ENCODE measurements around the gene FAAH2.
"Not testable (repeated sequence)": the region's sequence is repeated elsewhere in the genome, so short reads cannot be mapped to it uniquely, and the experiment has no call there.

Gene FAAH2, protein sequence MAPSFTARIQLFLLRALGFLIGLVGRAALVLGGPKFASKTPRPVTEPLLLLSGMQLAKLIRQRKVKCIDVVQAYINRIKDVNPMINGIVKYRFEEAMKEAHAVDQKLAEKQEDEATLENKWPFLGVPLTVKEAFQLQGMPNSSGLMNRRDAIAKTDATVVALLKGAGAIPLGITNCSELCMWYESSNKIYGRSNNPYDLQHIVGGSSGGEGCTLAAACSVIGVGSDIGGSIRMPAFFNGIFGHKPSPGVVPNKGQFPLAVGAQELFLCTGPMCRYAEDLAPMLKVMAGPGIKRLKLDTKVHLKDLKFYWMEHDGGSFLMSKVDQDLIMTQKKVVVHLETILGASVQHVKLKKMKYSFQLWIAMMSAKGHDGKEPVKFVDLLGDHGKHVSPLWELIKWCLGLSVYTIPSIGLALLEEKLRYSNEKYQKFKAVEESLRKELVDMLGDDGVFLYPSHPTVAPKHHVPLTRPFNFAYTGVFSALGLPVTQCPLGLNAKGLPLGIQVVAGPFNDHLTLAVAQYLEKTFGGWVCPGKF

DNA sequence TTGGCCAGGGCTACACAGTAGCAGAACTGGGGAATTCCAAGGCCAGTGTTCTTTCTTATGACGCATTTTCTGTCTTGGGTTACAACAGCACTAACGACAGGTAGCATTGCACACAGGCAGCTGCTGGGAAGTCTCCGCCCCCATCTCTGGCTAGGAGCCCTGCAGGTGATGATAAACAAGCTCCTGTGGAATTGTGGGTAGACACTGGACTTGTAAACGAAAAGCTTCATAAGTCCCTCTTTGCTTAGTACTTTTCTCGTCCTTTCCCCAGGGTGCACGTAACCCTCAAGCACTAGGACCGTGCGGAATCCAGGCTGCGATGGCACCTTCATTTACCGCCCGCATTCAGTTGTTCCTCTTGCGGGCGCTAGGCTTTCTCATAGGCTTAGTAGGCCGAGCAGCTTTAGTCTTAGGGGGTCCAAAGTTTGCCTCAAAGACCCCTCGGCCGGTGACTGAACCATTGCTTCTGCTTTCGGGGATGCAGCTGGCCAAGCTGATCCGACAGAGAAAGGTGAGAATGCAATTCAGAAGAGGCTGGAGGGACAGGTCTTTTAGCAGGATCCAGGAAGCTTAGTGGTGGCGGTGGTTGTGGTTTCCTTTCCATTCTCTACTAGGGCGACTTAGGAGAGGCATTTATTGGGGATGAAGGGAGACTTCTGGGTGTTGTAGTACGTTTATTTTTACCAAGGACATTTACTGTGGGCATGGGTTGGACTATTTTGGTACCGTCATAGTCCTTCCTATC is at the start of gene FAAH2:
Gene FAAH2, plus strand, starts transcription at position 200 of the 745 bp plus-strand sequence. Its CDS starts 120 bp downstream, at position 320.
- DNase-seq (peak; percentile 43 to 79), ATAC-seq (peak; percentile 94)
- Mint-ChIP-seq H3K27me3 (no peaks in the 10 kb centered on the region), H3K4me1 (peaks cover 16% of the 10 kb centered on the region), H3K9me3 (peaks cover 0 to 7% of the 10 kb centered on the region in 2 donors), H3K4me3 (peak within 1 kb of the TSS; percentile 86 to 98), H3K27ac (peak within 1 kb of the TSS; percentile 79 to 95)

DNA sequence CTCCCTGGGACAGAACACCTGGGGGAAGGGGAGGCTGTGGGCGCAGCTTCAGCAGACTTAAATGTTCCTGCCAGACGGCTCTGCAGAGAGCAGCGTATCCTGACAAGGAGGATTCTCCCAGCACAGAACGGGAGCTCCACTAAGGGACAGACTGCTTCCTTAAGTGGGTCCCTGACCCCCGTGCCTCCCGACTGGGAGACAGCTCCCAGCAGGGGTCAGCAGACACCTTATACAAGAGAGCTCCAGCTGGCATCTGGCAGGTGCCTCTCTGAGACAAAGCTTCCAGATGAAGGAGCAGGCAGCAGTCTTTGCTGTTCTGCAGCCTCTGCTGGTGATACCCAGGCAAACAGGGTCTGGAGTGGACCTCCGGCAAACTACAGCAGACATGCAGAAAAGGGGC is 44.5 kb upstream of the FAAH2 start:
- H3K27ac Mint-ChIP-seq = no peak overlapping the region
- DNase-seq (no peak), ATAC-seq (no peak)
- H3K4me3 Mint-ChIP-seq = no peak overlapping the region
- peaks cover 24 to 26% of the 10 kb centered on the region in 2 donors for H3K9me3 Mint-ChIP-seq
- no peaks in the 10 kb centered on the region for H3K4me1 Mint-ChIP-seq
- no peaks in the 10 kb centered on the region for H3K27me3 Mint-ChIP-seq

DNA sequence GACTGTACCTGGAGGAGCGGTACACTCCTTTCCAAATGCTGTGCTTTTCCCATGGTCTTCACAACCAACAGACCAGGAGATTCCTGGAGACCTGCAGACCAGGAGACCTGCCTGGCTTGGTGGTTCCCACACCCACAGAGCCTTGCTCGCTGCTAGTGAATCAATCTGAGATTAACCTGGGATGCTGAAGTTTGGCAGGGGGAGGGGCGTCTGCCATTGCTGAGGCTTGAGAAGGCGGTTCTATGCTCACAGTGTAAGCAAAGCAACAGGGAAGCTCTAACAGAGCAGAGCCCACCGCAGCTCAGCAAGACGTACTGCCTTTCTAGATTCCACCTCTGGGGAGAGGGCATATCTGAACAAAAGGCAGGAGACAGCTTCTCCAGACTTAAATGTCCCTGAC is 34.5 kb upstream of the FAAH2 start:
- H3K4me3 Mint-ChIP-seq = no peak overlapping the region
- no peaks in the 10 kb centered on the region for H3K27me3 Mint-ChIP-seq
- H3K4me1 Mint-ChIP-seq = no peaks in the 10 kb centered on the region
- no peak for DNase-seq
- H3K27ac Mint-ChIP-seq = no peak overlapping the region
- peaks cover 15 to 27% of the 10 kb centered on the region in 2 donors for H3K9me3 Mint-ChIP-seq
- ATAC-seq = no peak

DNA sequence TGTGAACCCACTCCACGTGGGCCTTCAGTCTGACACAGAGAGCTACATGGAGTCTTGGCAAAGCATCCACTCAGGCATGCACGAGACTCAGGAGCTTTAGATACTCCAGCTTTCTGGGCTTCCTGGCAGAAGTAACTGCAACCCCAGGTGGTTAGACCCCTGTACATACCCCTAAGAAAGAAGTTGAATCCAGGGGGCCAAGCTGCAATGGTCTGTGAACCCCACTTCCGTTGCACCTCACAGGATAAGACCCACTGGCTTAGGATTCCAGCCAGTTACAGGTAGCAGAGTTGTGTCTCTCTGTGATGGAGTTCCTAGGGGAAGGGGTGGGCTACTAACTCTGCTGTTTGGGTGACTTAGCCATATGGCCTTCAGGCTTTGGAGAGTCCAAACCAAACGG is 21.4 kb upstream of the FAAH2 start:
- ATAC-seq (no peak), DNase-seq (no peak)
- Mint-ChIP-seq H3K27me3 (no peaks in the 10 kb centered on the region), H3K9me3 (no peaks in the 10 kb centered on the region), H3K4me1 (no peaks in the 10 kb centered on the region), H3K27ac (no peak overlapping the region), H3K4me3 (no peak overlapping the region)

DNA sequence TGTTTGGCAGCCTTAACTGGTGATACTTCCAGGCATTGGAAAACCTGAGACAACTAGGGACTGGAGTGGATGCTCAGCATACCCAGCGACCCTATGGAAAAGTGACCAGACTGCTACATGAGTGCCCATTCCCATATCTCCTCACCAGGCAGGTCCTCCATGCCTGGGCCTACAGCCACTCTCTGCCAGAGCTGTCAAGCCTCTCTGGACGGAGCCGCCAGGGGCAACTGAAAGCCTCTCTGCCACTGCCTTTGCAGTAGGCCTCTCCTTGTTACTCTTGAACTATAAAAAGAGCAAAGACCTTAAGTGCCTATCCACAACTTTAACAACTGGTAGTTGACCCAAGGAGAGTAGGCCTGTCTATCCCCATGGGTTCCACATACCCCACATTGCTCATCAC is 20.2 kb upstream of the FAAH2 start:
- no peak overlapping the region for H3K4me3 Mint-ChIP-seq
- no peaks in the 10 kb centered on the region for H3K9me3 Mint-ChIP-seq
- H3K4me1 Mint-ChIP-seq = no peaks in the 10 kb centered on the region
- DNase-seq (no peak), ATAC-seq (no peak)
- H3K27me3 Mint-ChIP-seq = no peaks in the 10 kb centered on the region
- no peak overlapping the region for H3K27ac Mint-ChIP-seq

DNA sequence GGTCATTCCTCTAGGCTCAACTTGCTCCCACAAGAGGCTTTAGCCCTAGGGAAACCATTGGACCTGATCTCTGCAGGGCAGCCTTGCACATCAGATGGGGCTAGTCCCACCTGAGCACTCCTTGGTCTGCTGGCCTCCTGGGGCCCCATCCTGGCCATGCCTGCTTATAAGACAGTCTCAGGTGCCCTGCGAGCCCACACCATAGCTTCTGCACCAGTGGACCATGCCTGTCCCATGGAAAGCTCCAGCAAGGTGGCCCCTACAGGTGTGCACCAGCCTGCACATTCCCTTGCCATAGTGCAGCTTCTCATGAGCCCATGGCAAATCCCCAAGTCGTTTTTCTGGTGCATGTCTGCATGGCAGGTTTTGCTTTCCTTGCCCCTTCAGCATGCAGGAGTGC is 19.6 kb upstream of the FAAH2 start:
- Mint-ChIP-seq H3K9me3 (no peaks in the 10 kb centered on the region), H3K4me1 (no peaks in the 10 kb centered on the region), H3K4me3 (no peak overlapping the region), H3K27me3 (no peaks in the 10 kb centered on the region), H3K27ac (no peak overlapping the region)
- DNase-seq (no peak), ATAC-seq (no peak)

DNA sequence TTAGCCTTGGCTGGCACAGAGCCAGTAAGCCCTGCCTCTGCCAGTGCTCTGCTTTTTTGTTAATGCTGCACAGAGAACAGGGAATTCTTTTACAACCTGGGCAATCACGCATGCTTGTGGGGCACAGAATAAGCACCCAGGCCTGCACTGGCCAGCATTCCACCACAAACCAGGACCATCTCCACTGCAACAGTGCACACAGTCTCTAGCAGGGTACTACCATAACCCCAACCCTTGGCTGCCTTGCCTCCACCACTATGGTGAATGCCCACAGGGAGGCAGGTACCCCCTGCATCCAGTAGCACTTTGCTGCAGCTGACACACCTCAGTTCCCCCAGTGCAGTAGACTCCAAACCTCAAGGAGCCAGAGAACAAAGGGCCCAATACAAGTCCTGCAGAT is 19.2 kb upstream of the FAAH2 start:
- Mint-ChIP-seq H3K4me1 (no peaks in the 10 kb centered on the region), H3K9me3 (no peaks in the 10 kb centered on the region), H3K4me3 (no peak overlapping the region), H3K27me3 (no peaks in the 10 kb centered on the region), H3K27ac (no peak overlapping the region)
- ATAC-seq (no peak), DNase-seq (no peak)

DNA sequence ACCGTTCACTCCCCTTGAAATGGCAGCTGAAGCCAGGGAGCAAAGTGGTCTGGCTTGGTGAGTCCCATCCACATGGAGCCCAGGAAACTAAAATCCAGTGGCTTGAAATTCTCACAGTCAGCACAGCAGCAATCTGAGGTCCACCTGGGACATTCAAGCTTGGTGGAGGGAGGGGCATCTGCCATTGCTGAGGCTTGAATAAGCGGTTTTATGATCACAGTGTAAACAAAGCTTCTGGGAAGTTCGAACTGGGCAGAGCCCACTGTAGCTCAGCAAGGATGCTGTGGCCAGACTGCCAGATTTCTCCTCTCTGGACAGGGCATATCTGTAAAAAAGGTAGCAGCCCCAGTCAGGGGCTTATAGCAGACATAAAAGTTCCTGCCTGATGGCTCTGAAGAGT is 15.5 kb upstream of the FAAH2 start:
- DNase-seq = no peak

DNA sequence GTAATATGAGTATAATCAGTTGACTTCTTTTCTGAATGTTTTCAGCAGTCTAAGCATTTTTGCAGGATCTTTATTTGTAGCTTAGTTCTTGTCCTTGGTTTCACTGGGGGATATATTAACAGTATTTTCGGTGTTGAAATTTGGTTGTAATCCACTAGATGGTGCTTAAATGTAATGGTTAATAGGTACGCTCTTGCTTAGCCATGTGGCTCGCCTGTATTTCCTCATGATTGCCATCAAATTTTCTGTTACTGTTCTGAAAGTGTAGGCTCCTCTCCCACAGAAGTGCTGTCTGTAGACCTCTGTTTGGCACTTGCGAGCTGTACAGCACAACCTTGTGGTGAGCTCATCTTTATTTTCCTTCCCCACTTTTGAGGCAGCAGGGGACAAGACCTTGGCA is 3.9 kb upstream of the FAAH2 start:
- no peaks in the 10 kb centered on the region for H3K27me3 Mint-ChIP-seq
- H3K4me3 Mint-ChIP-seq = no peak overlapping the region
- H3K9me3 Mint-ChIP-seq = peaks cover 0 to 7% of the 10 kb centered on the region in 2 donors
- DNase-seq = no peak
- no peak overlapping the region for H3K27ac Mint-ChIP-seq
- ATAC-seq = no peak
- H3K4me1 Mint-ChIP-seq = peaks cover 10% of the 10 kb centered on the region

More for the DNA sequence above, 15.5 kb upstream of the FAAH2 start:
- no peak overlapping the region for H3K4me3 Mint-ChIP-seq
- H3K4me1 Mint-ChIP-seq = no peaks in the 10 kb centered on the region
- peaks cover under 1 to 8% of the 10 kb centered on the region in 2 donors for H3K9me3 Mint-ChIP-seq
- no peak overlapping the region for H3K27ac Mint-ChIP-seq
- no peaks in the 10 kb centered on the region for H3K27me3 Mint-ChIP-seq
- no peak for ATAC-seq

DNA sequence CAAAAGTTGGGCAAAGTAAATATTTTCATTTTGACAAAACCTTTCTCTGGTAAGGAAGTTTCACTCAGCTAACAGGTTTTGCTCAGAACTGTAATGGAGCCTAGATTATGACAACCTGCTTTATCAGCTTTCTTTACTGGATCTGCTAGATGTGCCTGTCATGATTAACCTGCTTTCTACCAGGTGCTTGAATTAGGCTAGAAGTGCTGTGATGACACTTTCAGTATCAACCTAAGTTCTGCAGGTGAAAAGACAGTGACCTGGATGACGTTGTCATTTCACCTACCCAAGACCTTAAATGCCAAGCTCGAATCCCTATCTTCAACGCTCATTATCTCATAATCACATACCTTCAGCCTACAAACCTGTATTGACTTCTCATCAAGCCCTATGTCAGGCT is 1.5 kb upstream of the FAAH2 start:
- Mint-ChIP-seq H3K4me1 (peaks cover 16% of the 10 kb centered on the region), H3K27me3 (no peaks in the 10 kb centered on the region), H3K4me3 (no peak overlapping the region), H3K27ac (no peak overlapping the region), H3K9me3 (peaks cover 0 to 7% of the 10 kb centered on the region in 2 donors)
- DNase-seq (no peak), ATAC-seq (no peak)

DNA sequence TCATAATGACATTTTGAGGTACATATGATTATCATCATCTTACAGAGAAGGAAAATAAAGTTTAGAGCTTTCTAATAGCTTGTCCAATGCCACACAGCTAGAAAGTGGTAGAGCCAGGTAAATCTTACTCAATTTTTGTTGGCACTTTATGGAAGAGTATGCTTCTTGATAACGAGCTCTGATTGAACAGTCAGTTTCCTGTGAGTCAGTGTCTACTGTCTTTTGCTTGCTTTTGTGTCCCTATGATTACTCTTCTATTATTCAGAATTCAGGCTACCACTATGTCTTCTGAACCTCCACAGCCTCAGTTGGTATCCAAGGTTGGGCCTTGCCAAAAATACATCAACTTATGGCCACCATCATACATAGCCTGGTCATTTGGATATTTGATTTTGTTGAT is 2.6 kb downstream of the FAAH2 start:
- Mint-ChIP-seq H3K27ac (no peak overlapping the region), H3K4me1 (peaks cover 16% of the 10 kb centered on the region), H3K4me3 (peak overlapping the region in 1 of 2 donors; percentile 53), H3K9me3 (peaks cover 1 to 7% of the 10 kb centered on the region in 2 donors), H3K27me3 (no peaks in the 10 kb centered on the region)
- DNase-seq = no peak
- no peak for ATAC-seq

DNA sequence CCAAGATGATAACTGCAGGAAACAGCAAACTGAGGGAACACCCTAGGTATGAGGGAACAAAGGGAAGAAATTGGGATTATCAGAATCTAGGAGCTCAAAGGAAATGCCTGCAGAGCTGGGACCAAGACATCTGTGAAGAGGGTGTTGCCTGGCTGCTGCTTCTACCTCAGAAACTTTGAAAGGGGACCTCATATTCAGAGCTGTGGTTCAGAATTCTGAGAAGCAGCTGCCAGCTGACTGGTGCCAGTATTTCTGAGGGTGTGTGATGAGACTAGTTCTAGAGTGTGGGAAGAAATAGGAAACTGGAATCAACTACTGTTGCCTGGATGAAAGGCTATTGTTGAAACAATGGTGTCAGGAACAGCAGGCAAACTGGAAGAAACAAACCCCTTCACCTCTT is 8.5 kb downstream of the FAAH2 start:
- Mint-ChIP-seq H3K9me3 (peaks cover 0 to 13% of the 10 kb centered on the region in 2 donors), H3K4me3 (no peak overlapping the region), H3K27ac (peak overlapping the region in 1 of 2 donors; percentile 40), H3K4me1 (peaks cover 4% of the 10 kb centered on the region), H3K27me3 (no peaks in the 10 kb centered on the region)
- no peak for DNase-seq
- no peak for ATAC-seq

DNA sequence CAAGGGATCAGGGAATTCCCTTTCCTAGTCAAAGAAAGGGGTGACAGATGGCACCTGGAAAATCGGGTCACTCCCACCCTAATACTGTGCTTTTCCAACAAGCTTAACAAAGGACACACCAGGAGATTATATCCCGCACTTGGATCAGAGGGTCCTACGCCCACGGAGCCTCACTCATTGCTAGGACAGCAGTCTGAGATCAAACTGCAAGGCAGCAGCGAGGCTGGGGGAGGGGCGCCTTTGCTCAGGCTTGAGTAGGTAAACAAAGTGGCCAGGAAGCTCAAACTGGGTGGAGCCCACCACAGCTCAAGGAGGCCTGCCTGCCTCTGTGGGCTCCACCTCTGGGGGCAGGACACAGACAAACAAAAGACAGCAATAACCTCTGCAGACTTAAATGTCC is 9.2 kb downstream of the FAAH2 start:
- H3K9me3 Mint-ChIP-seq = peaks cover 0 to 13% of the 10 kb centered on the region in 2 donors
- not testable (repeated sequence) for H3K27ac Mint-ChIP-seq, ATAC-seq, DNase-seq, H3K4me1 Mint-ChIP-seq, H3K27me3 Mint-ChIP-seq, H3K4me3 Mint-ChIP-seq

DNA sequence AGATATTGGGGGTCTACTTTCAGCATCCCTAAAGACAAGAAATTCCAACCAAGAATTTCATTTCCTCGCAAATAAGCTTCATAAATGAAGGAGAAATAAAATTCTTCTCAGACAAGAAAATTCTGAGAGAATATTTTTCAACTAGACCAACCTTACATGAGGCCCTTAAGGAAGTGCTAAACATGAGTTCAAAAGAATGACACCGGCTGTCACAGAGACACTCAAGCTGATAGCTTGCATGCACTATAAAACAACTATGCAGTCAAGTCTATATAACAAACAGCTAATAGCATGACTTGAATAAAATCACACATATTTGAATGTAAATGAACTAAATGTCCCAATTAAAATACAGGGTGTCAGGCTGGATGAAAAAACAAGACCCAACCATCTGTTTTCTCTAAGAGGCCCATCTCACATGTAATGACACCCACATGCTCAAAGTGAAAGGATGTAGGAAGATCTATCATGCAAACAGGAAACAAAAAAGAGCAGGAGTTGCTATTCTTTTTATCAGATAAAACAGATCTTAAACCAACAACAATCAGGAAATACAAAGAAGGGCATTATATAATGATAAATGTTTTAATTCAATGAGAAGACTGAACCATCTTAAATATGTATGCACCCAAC is 27.2 kb downstream of the FAAH2 start:
- no peak for DNase-seq
- Mint-ChIP-seq H3K4me3 (no peak overlapping the region), H3K27me3 (no peaks in the 10 kb centered on the region), H3K9me3 (peaks cover 8 to 17% of the 10 kb centered on the region in 2 donors), H3K27ac (no peak overlapping the region), H3K4me1 (no peaks in the 10 kb centered on the region)
- ATAC-seq = no peak

DNA sequence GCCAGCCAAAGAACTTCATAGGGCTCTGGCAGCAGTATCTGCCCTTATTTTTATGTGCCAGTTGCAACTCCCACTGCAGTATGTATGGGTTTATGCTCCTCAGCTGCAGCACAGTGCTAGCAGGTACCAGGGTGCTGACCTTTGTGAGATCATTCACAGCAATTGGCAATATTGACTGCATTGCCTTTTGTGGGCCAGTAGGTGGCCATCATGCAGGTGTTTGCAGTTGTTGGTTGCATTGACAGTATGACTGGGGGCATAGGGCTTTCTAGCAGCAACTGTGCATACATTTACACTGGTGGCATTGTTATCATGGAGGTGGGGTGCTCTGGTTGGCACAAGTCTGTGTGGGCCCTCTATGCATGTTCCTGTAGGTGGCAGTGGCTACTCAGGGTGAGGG is 42.5 kb downstream of the FAAH2 start:
- H3K9me3 Mint-ChIP-seq = peaks cover 4 to 22% of the 10 kb centered on the region in 2 donors
- H3K4me1 Mint-ChIP-seq = no peaks in the 10 kb centered on the region
- DNase-seq (no peak), ATAC-seq (no peak)
- H3K27ac Mint-ChIP-seq = no peak overlapping the region
- no peaks in the 10 kb centered on the region for H3K27me3 Mint-ChIP-seq
- H3K4me3 Mint-ChIP-seq = no peak overlapping the region

DNA sequence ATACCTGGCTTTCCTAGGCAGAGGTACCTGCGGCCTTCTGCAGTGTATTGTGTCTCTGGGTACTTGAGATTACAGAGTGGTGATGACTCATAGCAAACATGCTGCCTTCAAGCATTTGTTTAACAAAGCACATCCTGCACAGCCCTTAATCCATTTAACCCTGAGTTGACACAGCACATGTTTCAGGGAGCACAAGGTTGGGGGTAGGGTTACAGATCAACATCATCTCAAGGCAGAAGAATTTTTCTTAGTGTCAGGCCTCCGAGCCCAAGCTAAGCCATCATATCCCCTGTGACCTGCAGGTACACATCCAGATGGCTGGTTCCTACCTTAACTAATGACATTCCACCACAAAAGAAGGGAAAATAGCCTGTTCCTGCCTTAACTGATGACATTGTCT is 49.3 kb downstream of the FAAH2 start:
- H3K27ac Mint-ChIP-seq, H3K4me3 Mint-ChIP-seq, ATAC-seq, DNase-seq, H3K27me3 Mint-ChIP-seq, H3K4me1 Mint-ChIP-seq: not testable (repeated sequence)
- peaks cover 7 to 37% of the 10 kb centered on the region in 2 donors for H3K9me3 Mint-ChIP-seq

Data from stimulated activated naive CD8-positive, alpha-beta T cell treated with anti-CD3 and anti-CD28 coated beads, Interleukin-15, amount 100 ng/mL, for 72 hours (primary cell).